ENCODE measurements around the gene ADRA1B. TPM values are rescaled to one million over a fixed set of nuclear protein-coding genes. Genes with fewer than 3 reads are reported as not detected.
A peak's percentile ranks its signal among the peaks of the same experiment; 100 is the strongest.
"Not testable (repeated sequence)": the region's sequence is repeated elsewhere in the genome, so short reads cannot be mapped to it uniquely, and the experiment has no call there.

ADRA1B gene
- total RNA-seq, 4 donors from 2014 or later: 1.7 to 12.2 (median 5.2) TPM

- Histone ChIP-seq H3K27ac (no peak overlapping the region), H3K36me3 (no peaks in the 10 kb centered on the region), H3K9me3 (peaks cover 0 to 8% (median 0%) of the 10 kb centered on the region in 4 donors), H3K4me1 (no peaks in the 10 kb centered on the region), H3K4me3 (no peak overlapping the region), H3K27me3 (no peaks in the 10 kb centered on the region)
- TF ChIP-seq POLR2A (IDR thresholded peaks at IDR 0.05): no peak
- no peak for TF ChIP-seq CTCF (IDR thresholded peaks at IDR 0.05)
- DNase-seq: no peak
These were observed 79.6 kb downstream of the ADRA1B start for GRCh38 chr5:159995907-159996306.

DNA sequence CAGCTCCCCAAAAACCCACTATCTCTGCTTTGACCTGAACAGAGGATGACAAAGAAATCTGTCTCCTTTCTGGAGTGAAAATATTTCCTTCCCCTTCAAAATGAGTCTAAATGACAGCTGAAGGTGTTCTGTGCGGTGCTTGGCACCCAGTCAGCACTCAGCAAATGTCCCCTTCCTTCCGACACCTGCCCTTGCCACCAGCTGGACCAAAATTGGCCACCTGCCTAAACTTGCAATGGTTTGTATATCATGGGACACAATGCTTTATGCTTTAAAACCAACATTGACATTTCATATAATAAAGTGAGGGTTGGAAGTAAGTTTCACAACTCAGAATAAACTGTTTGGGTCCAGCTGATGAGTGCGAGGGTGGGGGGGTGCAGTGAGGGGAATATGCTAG lies 85.2 kb downstream of the ADRA1B start:
- H3K4me3 ChIP-seq: no peak overlapping the region
- no peaks in the 10 kb centered on the region for H3K36me3 ChIP-seq
- TF ChIP-seq CTCF (IDR thresholded peaks at IDR 0.05): no peak
- no peak for TF ChIP-seq POLR2A (IDR thresholded peaks at IDR 0.05)
- H3K27me3 ChIP-seq: no peaks in the 10 kb centered on the region
- DNase-seq: no peak
- H3K9me3 ChIP-seq: no peaks in the 10 kb centered on the region
- no peak overlapping the region for H3K27ac ChIP-seq
- no peaks in the 10 kb centered on the region for H3K4me1 ChIP-seq

DNA sequence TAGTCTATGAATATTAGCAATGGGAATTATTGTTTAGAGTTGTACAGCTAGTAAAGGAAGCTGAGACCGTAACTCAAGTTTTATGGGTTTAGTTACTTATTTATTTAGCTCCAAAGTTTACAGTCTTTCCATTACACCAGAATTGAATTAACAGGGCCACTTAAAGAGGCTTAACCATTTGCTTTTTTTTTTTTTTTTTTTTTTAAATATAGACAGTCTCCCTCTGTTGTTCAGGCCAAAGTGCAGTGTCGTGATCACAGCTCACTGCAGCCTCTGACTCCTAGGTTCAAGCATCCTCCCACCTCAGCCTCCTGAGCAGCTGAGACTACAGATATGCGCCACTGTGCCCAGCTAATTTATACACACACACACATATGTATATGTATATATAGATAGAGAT lies 91.2 kb downstream of the ADRA1B start:
- no peak for TF ChIP-seq POLR2A (IDR thresholded peaks at IDR 0.05)
- TF ChIP-seq CTCF (IDR thresholded peaks at IDR 0.05): no peak
- no peak overlapping the region for H3K27ac ChIP-seq
- H3K27me3 ChIP-seq: no peaks in the 10 kb centered on the region
- H3K9me3 ChIP-seq: no peaks in the 10 kb centered on the region
- no peak overlapping the region for H3K4me3 ChIP-seq
- peak in 1 of 3 donors; percentile 50 for DNase-seq
- peaks cover 0 to 3% (median 0%) of the 10 kb centered on the region in 3 donors for H3K36me3 ChIP-seq
- peaks cover 0 to 24% (median 3%) of the 10 kb centered on the region in 4 donors for H3K4me1 ChIP-seq

- Histone ChIP-seq H3K4me3 (peak overlapping the region; percentile 61 to 75 (median 66)), H3K27ac (peak overlapping the region in 3 of 4 donors; percentile 78 to 81 (median 81)), H3K36me3 (peaks cover 0 to 11% (median 0%) of the 10 kb centered on the region in 3 donors), H3K4me1 (peaks cover 0 to 24% (median 3%) of the 10 kb centered on the region in 4 donors)
- not testable (repeated sequence) for H3K27me3 ChIP-seq, H3K9me3 ChIP-seq
- peak in 2 of 3 donors; percentile 48 to 52 for DNase-seq
These were observed 92.2 kb downstream of the ADRA1B start for GRCh38 chr5:160008529-160008876.

- H3K36me3 ChIP-seq: peaks cover 0 to 16% (median 0%) of the 10 kb centered on the region in 3 donors
- peaks cover 0 to 24% (median 3%) of the 10 kb centered on the region in 4 donors for H3K4me1 ChIP-seq
- DNase-seq: peak; percentile 86 to 98 (median 97)
- peak within 1 kb of the TSS; percentile 78 to 82 (median 81) for H3K27ac ChIP-seq
- H3K9me3 ChIP-seq: no peaks in the 10 kb centered on the region
- TF ChIP-seq POLR2A (IDR thresholded peaks at IDR 0.05) (peak; percentile 90 to 93), CTCF (IDR thresholded peaks at IDR 0.05) (no peak)
- H3K27me3 ChIP-seq: no peaks in the 10 kb centered on the region
- H3K4me3 ChIP-seq: peak within 1 kb of the TSS; percentile 61 to 75 (median 66)
These were observed 92.8 kb downstream of the ADRA1B start, which contains the start of gene TTC1 for GRCh38 chr5:160008877-160009590. TTC1 (plus strand) TSS chr5:160009139; CDS start chr5:160010529, 1,390 bp downstream.

GRCh38 chr5:160009591-160009989 lies 93.3 kb downstream of the ADRA1B start:
- Histone ChIP-seq H3K4me3 (peak overlapping the region; percentile 61 to 75 (median 66)), H3K4me1 (peaks cover 0 to 24% (median 3%) of the 10 kb centered on the region in 4 donors), H3K27me3 (no peaks in the 10 kb centered on the region), H3K9me3 (no peaks in the 10 kb centered on the region), H3K27ac (peak overlapping the region in 3 of 4 donors; percentile 78 to 81 (median 81)), H3K36me3 (peaks cover 0 to 22% (median 0%) of the 10 kb centered on the region in 3 donors)
- no peak for DNase-seq
- TF ChIP-seq POLR2A (IDR thresholded peaks at IDR 0.05) (no peak), CTCF (IDR thresholded peaks at IDR 0.05) (no peak)

Data from Peyer's patch (tissue), 4 donors.